Neural cell (in vitro differentiated cells): ENCODE data around the gene ROR1. TPM values are rescaled to one million over a fixed set of nuclear protein-coding genes. Genes with fewer than 3 reads are reported as not detected.

Experiments
- H2AFZ ChIP-seq: fragments of 200-600, 300-800 bp; sonication (generic), shearing (Covaris generic); 2 replicates; pipeline ENCODE4 v1.6.0; 2014; ENCODE audit warnings: low read depth, mild to moderate bottlenecking, antibody characterized with exemption, low read length, moderate library complexity
- H3F3A ChIP-seq: fragments of 200-600 bp; shearing (Covaris generic); 2 replicates; pipeline ENCODE4 v1.6.1; 2016; ENCODE audit warnings: mild to moderate bottlenecking, moderate library complexity, mixed read lengths, antibody characterized with exemption, low read length; ENCODE audit not compliant: insufficient read depth, poor library complexity, severe bottlenecking
- H3K27ac ChIP-seq: fragments of 200-600, 300-800 bp; sonication (generic), shearing (Covaris generic); 2 replicates; pipeline ENCODE4 v1.5.1; 2014; ENCODE audit warnings: mild to moderate bottlenecking, low read length, moderate library complexity
- H3K27me3 ChIP-seq: fragments of 300-800, 200-600 bp; sonication (generic), shearing (Covaris generic); 2 replicates; pipeline ENCODE4 v1.6.0; 2014; ENCODE audit warnings: mild to moderate bottlenecking, low read depth, low read length, moderate library complexity; ENCODE audit not compliant: insufficient read depth
- H3K36me3 ChIP-seq: fragments of 300-800, 200-600 bp; sonication (generic), shearing (Covaris generic); 2 replicates; pipeline ENCODE4 v1.5.1; 2014; ENCODE audit warnings: mild to moderate bottlenecking, antibody characterized with exemption, low read length, moderate library complexity; ENCODE audit not compliant: insufficient read depth
- H3K4me2 ChIP-seq: fragments of 300-800, 200-600 bp; sonication (generic), shearing (Covaris generic); 2 replicates; pipeline ENCODE4 v1.6.0; 2014; ENCODE audit warnings: mild to moderate bottlenecking, low read length
- H3K4me3 ChIP-seq: fragments of 300-800, 200-600 bp; sonication (generic), shearing (Covaris generic); 2 replicates; pipeline ENCODE4 v1.5.1; 2014; ENCODE audit warnings: mild to moderate bottlenecking, low read length, moderate library complexity
- H3K79me2 ChIP-seq: fragments of 200-600 bp; shearing (Covaris generic); replicated peaks from 2 replicates; pipeline ENCODE4 v1.6.0; 2014; ENCODE audit warnings: mild to moderate bottlenecking, low read length, moderate library complexity; ENCODE audit not compliant: insufficient read depth
- H3K9ac ChIP-seq: fragments of 300-800, 200-600 bp; sonication (generic), shearing (Covaris generic); 2 replicates; pipeline ENCODE4 v1.6.1; 2016; ENCODE audit warnings: mild to moderate bottlenecking, low read length, mixed read lengths
- H3K9me2 ChIP-seq: fragments of 200-600 bp; shearing (Covaris generic); 2 replicates; pipeline ENCODE4 v1.6.1; 2016; ENCODE audit warnings: mild to moderate bottlenecking, low read length, mixed read lengths; ENCODE audit not compliant: insufficient read depth
- H3K9me3 ChIP-seq: fragments of 200-600, 300-800 bp; sonication (generic), shearing (Covaris generic); 2 replicates; pipeline ENCODE4 v1.6.1; 2016; ENCODE audit warnings: mild to moderate bottlenecking, mixed run types, low read length, moderate library complexity, mixed read lengths
- H4K20me1 ChIP-seq: fragments of 200-600 bp; shearing (Covaris generic); 2 replicates; pipeline ENCODE4 v1.6.1; 2016; ENCODE audit warnings: mild to moderate bottlenecking, mixed run types; ENCODE audit not compliant: insufficient read depth
- EP300 ChIP-seq: fragments of 450-650 bp; conservative IDR thresholded peaks from 2 replicates; pipeline ENCODE4 v1.6.1; 2014; ENCODE audit warnings: antibody characterized with exemption, mild to moderate bottlenecking, moderate library complexity; ENCODE audit not compliant: poor library complexity, severe bottlenecking
- EZH2 ChIP-seq: fragments of 200-600, 300-800 bp; shearing (Covaris generic), sonication (generic); IDR thresholded peaks from 2 replicates; pipeline ENCODE4 v1.6.1; 2014; ENCODE audit warnings: antibody characterized with exemption, low read length, borderline replicate concordance, mild to moderate bottlenecking; ENCODE audit not compliant: insufficient read depth, poor library complexity, severe bottlenecking
- MXI1 ChIP-seq: fragments of 450-650 bp; conservative IDR thresholded peaks from 2 replicates; pipeline ENCODE4 v1.6.1; 2014; ENCODE audit warnings: antibody characterized with exemption, mild to moderate bottlenecking; ENCODE audit not compliant: poor library complexity, severe bottlenecking
- POLR2AphosphoS5 ChIP-seq: IDR thresholded peaks from 2 replicates; pipeline ENCODE4 v1.6.1; 2012
- RAD21 ChIP-seq: fragments of 450-650 bp; conservative IDR thresholded peaks from 2 replicates; pipeline ENCODE4 v1.6.1; 2014; ENCODE audit warnings: antibody characterized with exemption, mild to moderate bottlenecking, moderate library complexity
- SMC3 ChIP-seq: fragments of 450-650 bp; conservative IDR thresholded peaks from 2 replicates; pipeline ENCODE4 v1.6.1; 2014; ENCODE audit warnings: antibody characterized with exemption, mild to moderate bottlenecking, moderate library complexity; ENCODE audit not compliant: poor library complexity
- TAF1 ChIP-seq: IDR thresholded peaks from 2 replicates; pipeline ENCODE4 v1.6.1; 2012; ENCODE audit warnings: low read depth
- polyA plus RNA-seq: library from polyadenylated mRNA; depleted of rRNA; stranded (reverse); fragments of >200 nt; gene quantifications from 2 replicates; pipeline ENCODE4 v1.2.3, GENCODE V29; 2014
- TF ChIP-seq, protein P1 (sequence below): IDR thresholded peaks from 2 replicates; pipeline ENCODE4 v1.6.1; 2012; ENCODE audit warnings: borderline replicate concordance
- TF ChIP-seq, protein P2 (sequence below): fragments of 450-650 bp; IDR thresholded peaks from 2 replicates; pipeline ENCODE4 v1.5.1; 2014; ENCODE audit warnings: antibody characterized with exemption, mild to moderate bottlenecking, moderate library complexity; ENCODE audit not compliant: poor library complexity, severe bottlenecking

ROR1 gene
- polyA plus RNA-seq, 1 donor from 2014 or later: 0.27 TPM

GRCh38 chr1:63831409-63831808, 57.6 kb downstream of the ROR1 start:
- no peaks in the 10 kb centered on the region for H3K36me3 ChIP-seq
- H3K9ac ChIP-seq: no peak overlapping the region
- TF ChIP-seq RAD21 (no peak), MXI1 (no peak), EZH2 (no peak), EP300 (no peak), SMC3 (no peak), POLR2AphosphoS5 (no peak), TAF1 (no peak)
- TF ChIP-seq, protein P1, sequence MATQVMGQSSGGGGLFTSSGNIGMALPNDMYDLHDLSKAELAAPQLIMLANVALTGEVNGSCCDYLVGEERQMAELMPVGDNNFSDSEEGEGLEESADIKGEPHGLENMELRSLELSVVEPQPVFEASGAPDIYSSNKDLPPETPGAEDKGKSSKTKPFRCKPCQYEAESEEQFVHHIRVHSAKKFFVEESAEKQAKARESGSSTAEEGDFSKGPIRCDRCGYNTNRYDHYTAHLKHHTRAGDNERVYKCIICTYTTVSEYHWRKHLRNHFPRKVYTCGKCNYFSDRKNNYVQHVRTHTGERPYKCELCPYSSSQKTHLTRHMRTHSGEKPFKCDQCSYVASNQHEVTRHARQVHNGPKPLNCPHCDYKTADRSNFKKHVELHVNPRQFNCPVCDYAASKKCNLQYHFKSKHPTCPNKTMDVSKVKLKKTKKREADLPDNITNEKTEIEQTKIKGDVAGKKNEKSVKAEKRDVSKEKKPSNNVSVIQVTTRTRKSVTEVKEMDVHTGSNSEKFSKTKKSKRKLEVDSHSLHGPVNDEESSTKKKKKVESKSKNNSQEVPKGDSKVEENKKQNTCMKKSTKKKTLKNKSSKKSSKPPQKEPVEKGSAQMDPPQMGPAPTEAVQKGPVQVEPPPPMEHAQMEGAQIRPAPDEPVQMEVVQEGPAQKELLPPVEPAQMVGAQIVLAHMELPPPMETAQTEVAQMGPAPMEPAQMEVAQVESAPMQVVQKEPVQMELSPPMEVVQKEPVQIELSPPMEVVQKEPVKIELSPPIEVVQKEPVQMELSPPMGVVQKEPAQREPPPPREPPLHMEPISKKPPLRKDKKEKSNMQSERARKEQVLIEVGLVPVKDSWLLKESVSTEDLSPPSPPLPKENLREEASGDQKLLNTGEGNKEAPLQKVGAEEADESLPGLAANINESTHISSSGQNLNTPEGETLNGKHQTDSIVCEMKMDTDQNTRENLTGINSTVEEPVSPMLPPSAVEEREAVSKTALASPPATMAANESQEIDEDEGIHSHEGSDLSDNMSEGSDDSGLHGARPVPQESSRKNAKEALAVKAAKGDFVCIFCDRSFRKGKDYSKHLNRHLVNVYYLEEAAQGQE: no peak
- TF ChIP-seq, protein P2, sequence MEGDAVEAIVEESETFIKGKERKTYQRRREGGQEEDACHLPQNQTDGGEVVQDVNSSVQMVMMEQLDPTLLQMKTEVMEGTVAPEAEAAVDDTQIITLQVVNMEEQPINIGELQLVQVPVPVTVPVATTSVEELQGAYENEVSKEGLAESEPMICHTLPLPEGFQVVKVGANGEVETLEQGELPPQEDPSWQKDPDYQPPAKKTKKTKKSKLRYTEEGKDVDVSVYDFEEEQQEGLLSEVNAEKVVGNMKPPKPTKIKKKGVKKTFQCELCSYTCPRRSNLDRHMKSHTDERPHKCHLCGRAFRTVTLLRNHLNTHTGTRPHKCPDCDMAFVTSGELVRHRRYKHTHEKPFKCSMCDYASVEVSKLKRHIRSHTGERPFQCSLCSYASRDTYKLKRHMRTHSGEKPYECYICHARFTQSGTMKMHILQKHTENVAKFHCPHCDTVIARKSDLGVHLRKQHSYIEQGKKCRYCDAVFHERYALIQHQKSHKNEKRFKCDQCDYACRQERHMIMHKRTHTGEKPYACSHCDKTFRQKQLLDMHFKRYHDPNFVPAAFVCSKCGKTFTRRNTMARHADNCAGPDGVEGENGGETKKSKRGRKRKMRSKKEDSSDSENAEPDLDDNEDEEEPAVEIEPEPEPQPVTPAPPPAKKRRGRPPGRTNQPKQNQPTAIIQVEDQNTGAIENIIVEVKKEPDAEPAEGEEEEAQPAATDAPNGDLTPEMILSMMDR: no peak
- no peak overlapping the region for H3K4me3 ChIP-seq
- no peak overlapping the region for H3K4me2 ChIP-seq
- no peaks in the 10 kb centered on the region for H3K9me2 ChIP-seq
- H3K27ac ChIP-seq: no peak overlapping the region
- no peaks in the 10 kb centered on the region for H3K79me2 ChIP-seq
- H4K20me1 ChIP-seq: no peaks in the 10 kb centered on the region
- H2AFZ ChIP-seq: no peak overlapping the region
- H3K27me3 ChIP-seq: no peaks in the 10 kb centered on the region
- no peaks in the 10 kb centered on the region for H3K9me3 ChIP-seq
- no peaks in the 10 kb centered on the region for H3F3A ChIP-seq

- no peaks in the 10 kb centered on the region for H3K9me3 ChIP-seq
- no peak overlapping the region for H3K27ac ChIP-seq
- H3K9ac ChIP-seq: no peak overlapping the region
- H4K20me1 ChIP-seq: no peaks in the 10 kb centered on the region
- no peaks in the 10 kb centered on the region for H3F3A ChIP-seq
- no peak overlapping the region for H3K4me2 ChIP-seq
- no peak overlapping the region for H2AFZ ChIP-seq
- H3K4me3 ChIP-seq: no peak overlapping the region
- H3K27me3 ChIP-seq: no peaks in the 10 kb centered on the region
- TF ChIP-seq, protein P2: no peak
- no peak for TF ChIP-seq MXI1
- TF ChIP-seq, protein P1: no peak
- TF ChIP-seq RAD21: no peak
- TF ChIP-seq EZH2: no peak
- no peak for TF ChIP-seq TAF1
- TF ChIP-seq POLR2AphosphoS5: no peak
- TF ChIP-seq SMC3: no peak
- no peak for TF ChIP-seq EP300
- no peaks in the 10 kb centered on the region for H3K9me2 ChIP-seq
- no peaks in the 10 kb centered on the region for H3K36me3 ChIP-seq
- H3K79me2 ChIP-seq: no peaks in the 10 kb centered on the region
These were observed 59.7 kb downstream of the ROR1 start for GRCh38 chr1:63833363-63834119.
